ENCODE measurements around the gene TVP23B.
"Not testable (repeated sequence)": the region's sequence is repeated elsewhere in the genome, so short reads cannot be mapped to it uniquely, and the experiment has no call there.

GRCh38 chr17:18732438-18732837 lies 48.5 kb upstream of the TVP23B start:
- TF ChIP-seq, protein P1, sequence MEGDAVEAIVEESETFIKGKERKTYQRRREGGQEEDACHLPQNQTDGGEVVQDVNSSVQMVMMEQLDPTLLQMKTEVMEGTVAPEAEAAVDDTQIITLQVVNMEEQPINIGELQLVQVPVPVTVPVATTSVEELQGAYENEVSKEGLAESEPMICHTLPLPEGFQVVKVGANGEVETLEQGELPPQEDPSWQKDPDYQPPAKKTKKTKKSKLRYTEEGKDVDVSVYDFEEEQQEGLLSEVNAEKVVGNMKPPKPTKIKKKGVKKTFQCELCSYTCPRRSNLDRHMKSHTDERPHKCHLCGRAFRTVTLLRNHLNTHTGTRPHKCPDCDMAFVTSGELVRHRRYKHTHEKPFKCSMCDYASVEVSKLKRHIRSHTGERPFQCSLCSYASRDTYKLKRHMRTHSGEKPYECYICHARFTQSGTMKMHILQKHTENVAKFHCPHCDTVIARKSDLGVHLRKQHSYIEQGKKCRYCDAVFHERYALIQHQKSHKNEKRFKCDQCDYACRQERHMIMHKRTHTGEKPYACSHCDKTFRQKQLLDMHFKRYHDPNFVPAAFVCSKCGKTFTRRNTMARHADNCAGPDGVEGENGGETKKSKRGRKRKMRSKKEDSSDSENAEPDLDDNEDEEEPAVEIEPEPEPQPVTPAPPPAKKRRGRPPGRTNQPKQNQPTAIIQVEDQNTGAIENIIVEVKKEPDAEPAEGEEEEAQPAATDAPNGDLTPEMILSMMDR (IDR thresholded peaks at IDR 0.05; ENCODE audit: insufficient read depth, low read length) = not testable (repeated sequence)
- TF ChIP-seq POLR2AphosphoS5 (IDR thresholded peaks at IDR 0.05; ENCODE audit: low read depth) = not testable (repeated sequence)
